MCF 10A (cell line): ENCODE results near the gene CYBC1. TPM values are rescaled to one million over a fixed set of nuclear protein-coding genes. Genes with fewer than 3 reads are reported as not detected.

Source experiments
- BruUV-seq: library from RNA; stranded (reverse); fragments of 400-500 nt; replicated peaks from 2 replicates; lab custom pipeline; 2021; lab: Mats Ljungman, UMichigan
- CTCF ChIA-PET: fragments of 300-600 bp; sonication (Branson Sonifier 250); formaldehyde crosslinking; extraction: SDS; loops from one replicate; lab custom pipeline; 2021; ENCODE audit warnings: antibody characterized with exemption, inconsistent platforms; lab: Yijun Ruan, JAX
- POLR2A ChIA-PET: fragments of 300-600, 350-650 bp; sonication (Branson Sonifier 250); formaldehyde crosslinking; extraction: SDS; loops from one replicate; lab custom pipeline; 2020; ENCODE audit warnings: antibody characterized with exemption, inconsistent platforms; lab: Yijun Ruan, JAX
- DNase-seq: peaks from one replicate; pipeline ENCODE4 v3.0.0-alpha.2; 2018; ENCODE audit not compliant: unreplicated experiment
- H3K27ac Mint-ChIP-seq: one replicate; pipeline ENCODE4 v1.8.0; 2022; ENCODE audit warnings: mild to moderate bottlenecking, low read depth, mixed read lengths; ENCODE audit not compliant: unreplicated experiment
- H3K27me3 Mint-ChIP-seq: one replicate; pipeline ENCODE4 v1.8.0; 2022; ENCODE audit warnings: mixed read lengths; ENCODE audit not compliant: insufficient read depth, unreplicated experiment
- H3K36me3 Mint-ChIP-seq: one replicate; pipeline ENCODE4 v1.8.0; 2022; ENCODE audit warnings: mild to moderate bottlenecking, moderate library complexity, mixed read lengths; ENCODE audit not compliant: insufficient read depth, unreplicated experiment
- H3K4me1 Mint-ChIP-seq: one replicate; pipeline ENCODE4 v1.8.0; 2022; ENCODE audit warnings: mixed read lengths; ENCODE audit not compliant: insufficient read depth, unreplicated experiment
- H3K4me3 Mint-ChIP-seq: one replicate; pipeline ENCODE4 v1.8.0; 2022; ENCODE audit warnings: mild to moderate bottlenecking, moderate library complexity, mixed read lengths; ENCODE audit not compliant: unreplicated experiment
- H3K9me3 Mint-ChIP-seq: one replicate; pipeline ENCODE4 v1.8.0; 2022; ENCODE audit warnings: mixed read lengths; ENCODE audit not compliant: unreplicated experiment
- intact Hi-C: fragments of 100-400 bp; cut with micrococcal nuclease; formaldehyde crosslinking; loops from 2 replicates; pipeline ENCODE4 v1.14.1; 2022
- total RNA-seq: library from RNA; stranded (reverse); gene quantifications from 2 replicates; pipeline ENCODE4 v1.2.3, GENCODE V29; 2022
- TF ChIP-seq, protein P1 (sequence below): fragments of 200-600 bp; IDR thresholded peaks from one replicate; pipeline ENCODE4 v1.8.0; 2022; ENCODE audit warnings: antibody characterized with exemption, mild to moderate bottlenecking; ENCODE audit not compliant: unreplicated experiment

Gene CYBC1
- total RNA-seq, 1 experiment from 2014 or later: 38.0 TPM

DNA sequence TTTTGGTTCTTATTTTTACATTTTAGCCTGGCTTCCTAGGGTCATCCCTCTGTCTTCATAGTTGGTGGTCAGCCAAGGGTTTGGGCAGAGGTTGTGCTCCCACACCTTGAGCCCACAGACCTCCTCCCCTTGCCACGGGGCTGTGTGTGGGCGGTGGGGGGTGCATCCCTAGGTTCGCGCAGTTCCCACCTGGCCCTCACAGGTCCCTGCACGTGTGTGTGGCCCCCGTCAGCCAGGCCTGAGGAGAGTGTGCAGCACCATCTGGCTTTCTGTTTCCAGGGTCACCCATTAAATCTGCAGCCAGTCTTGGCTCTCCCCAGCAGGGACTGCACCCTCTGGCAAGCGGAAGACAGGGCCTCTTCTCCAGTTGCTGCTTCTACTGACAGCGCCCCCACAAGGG lies 18.5 kb downstream of the CYBC1 start:
- BruUV-seq: no TSS peak
- H3K27me3 Mint-ChIP-seq: no peaks in the 10 kb centered on the region

DNA sequence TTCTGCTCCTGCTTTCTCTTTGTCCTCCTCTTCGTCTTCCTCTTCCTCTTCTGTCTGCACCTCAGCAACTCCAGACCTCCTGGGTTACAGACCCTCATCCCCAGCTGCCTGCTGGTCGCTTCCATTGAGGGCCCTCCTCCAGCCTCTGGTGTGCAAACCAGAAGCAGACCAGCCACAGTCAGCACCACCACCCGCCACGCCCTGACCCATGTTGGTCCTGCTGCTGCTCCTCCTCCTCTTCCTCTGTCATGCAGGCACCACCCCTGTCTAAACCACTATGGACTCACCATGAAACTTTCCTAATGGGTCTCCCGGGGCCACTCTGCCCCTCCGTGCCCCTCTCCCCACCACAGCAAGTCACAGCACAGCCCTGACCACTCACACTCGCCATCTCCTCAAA lies 20.7 kb downstream of the CYBC1 start:
- CTCF ChIA-PET: no interaction called here

More for the DNA sequence above, 18.5 kb downstream of the CYBC1 start:
- no peak overlapping the region for H3K27ac Mint-ChIP-seq
- no peak for DNase-seq
- POLR2A ChIA-PET: interaction anchor here (1.4 kb wide), 1 partner anchor 18 kb away, joined by 3 read pairs; no protein-coding TSS in a partner anchor
- no peaks in the 10 kb centered on the region for H3K9me3 Mint-ChIP-seq
- intact Hi-C loops: no loop called here
- TF ChIP-seq, protein P1, sequence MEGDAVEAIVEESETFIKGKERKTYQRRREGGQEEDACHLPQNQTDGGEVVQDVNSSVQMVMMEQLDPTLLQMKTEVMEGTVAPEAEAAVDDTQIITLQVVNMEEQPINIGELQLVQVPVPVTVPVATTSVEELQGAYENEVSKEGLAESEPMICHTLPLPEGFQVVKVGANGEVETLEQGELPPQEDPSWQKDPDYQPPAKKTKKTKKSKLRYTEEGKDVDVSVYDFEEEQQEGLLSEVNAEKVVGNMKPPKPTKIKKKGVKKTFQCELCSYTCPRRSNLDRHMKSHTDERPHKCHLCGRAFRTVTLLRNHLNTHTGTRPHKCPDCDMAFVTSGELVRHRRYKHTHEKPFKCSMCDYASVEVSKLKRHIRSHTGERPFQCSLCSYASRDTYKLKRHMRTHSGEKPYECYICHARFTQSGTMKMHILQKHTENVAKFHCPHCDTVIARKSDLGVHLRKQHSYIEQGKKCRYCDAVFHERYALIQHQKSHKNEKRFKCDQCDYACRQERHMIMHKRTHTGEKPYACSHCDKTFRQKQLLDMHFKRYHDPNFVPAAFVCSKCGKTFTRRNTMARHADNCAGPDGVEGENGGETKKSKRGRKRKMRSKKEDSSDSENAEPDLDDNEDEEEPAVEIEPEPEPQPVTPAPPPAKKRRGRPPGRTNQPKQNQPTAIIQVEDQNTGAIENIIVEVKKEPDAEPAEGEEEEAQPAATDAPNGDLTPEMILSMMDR: no peak
- CTCF ChIA-PET: no interaction called here
- H3K36me3 Mint-ChIP-seq: no peaks in the 10 kb centered on the region
- H3K4me1 Mint-ChIP-seq: no peaks in the 10 kb centered on the region
- no peak overlapping the region for H3K4me3 Mint-ChIP-seq

DNA sequence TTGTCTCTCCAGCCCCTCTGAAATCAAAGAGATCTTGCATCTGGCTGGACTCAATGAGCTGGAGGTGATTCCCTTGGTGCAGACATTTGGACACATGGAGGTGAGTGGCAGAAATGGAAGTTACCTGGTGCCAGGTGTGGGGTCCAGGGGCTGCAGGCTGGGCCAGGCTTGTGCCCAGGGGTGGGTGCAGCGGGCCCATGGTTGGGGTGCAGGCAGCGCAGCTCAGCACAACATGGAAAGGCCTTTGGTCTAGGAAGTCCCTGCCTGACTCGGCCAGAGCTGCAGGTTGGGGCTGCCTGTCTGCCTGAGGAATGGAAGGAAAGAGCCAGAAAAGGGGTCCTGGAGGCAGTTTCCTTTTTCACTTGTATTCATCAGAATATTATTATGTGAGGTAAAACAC lies 22.0 kb downstream of the CYBC1 start:
- no peaks in the 10 kb centered on the region for H3K4me1 Mint-ChIP-seq
- H3K9me3 Mint-ChIP-seq: no peaks in the 10 kb centered on the region
- intact Hi-C loops: no loop called here
- no peaks in the 10 kb centered on the region for H3K36me3 Mint-ChIP-seq
- no TSS peak for BruUV-seq
- TF ChIP-seq, protein P1: no peak
- H3K27me3 Mint-ChIP-seq: no peaks in the 10 kb centered on the region
- DNase-seq: no peak
- POLR2A ChIA-PET: interaction anchor here (1.5 kb wide), 1 partner anchor 10 kb away, joined by 4 read pairs; no protein-coding TSS in a partner anchor
- CTCF ChIA-PET: no interaction called here
- H3K4me3 Mint-ChIP-seq: no peak overlapping the region
- no peak overlapping the region for H3K27ac Mint-ChIP-seq

More for the DNA sequence above, 20.7 kb downstream of the CYBC1 start:
- Mint-ChIP-seq H3K27ac (no peak overlapping the region), H3K27me3 (no peaks in the 10 kb centered on the region), H3K36me3 (no peaks in the 10 kb centered on the region), H3K4me1 (no peaks in the 10 kb centered on the region), H3K9me3 (no peaks in the 10 kb centered on the region), H3K4me3 (no peak overlapping the region)
- BruUV-seq: no TSS peak
- TF ChIP-seq, protein P1: no peak
- DNase-seq: no peak
- POLR2A ChIA-PET: interaction anchor here (2.3 kb wide), 1 partner anchor 13 kb away, joined by 6 read pairs; no protein-coding TSS in a partner anchor
- intact Hi-C loops: no loop called here

DNA sequence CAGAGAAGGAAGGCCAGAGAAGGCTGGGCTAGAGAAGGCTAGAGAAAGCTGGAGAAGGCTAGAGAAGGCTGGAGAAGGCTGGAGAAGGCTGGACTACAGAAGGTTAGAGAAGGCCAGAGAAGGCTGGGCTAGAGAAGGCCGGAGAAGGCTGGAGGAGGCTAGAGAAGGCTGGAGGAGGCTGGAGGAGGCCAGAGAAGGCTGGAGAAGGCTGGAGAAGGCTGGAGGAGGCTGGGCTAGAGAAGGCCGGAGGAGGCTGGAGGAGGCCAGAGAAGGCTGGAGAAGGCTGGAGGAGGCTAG lies 25.7 kb downstream of the CYBC1 start:
- H3K9me3 Mint-ChIP-seq: peaks cover 8% of the 10 kb centered on the region
- H3K4me1 Mint-ChIP-seq: no peaks in the 10 kb centered on the region
- no peak overlapping the region for H3K4me3 Mint-ChIP-seq
- POLR2A ChIA-PET: no interaction called here
- TF ChIP-seq, protein P1: no peak
- CTCF ChIA-PET: interaction anchor here (0.8 kb wide), 1 partner anchor 72 kb away, joined by 5 read pairs; no protein-coding TSS in a partner anchor
- no peaks in the 10 kb centered on the region for H3K27me3 Mint-ChIP-seq
- peaks cover 10% of the 10 kb centered on the region for H3K36me3 Mint-ChIP-seq
- BruUV-seq: no TSS peak
- H3K27ac Mint-ChIP-seq: no peak overlapping the region
- no peak for DNase-seq
- intact Hi-C loops: no loop called here
